HG03095 (cell line): Measurements from ENCODE around the gene IL5.
"Not testable (repeated sequence)": the region's sequence is repeated elsewhere in the genome, so short reads cannot be mapped to it uniquely, and the experiment has no call there.

Source experiments
- ATAC-seq: cut with Tn5 transposase; IDR thresholded peaks from one replicate; pipeline ENCODE4 v1.9.1; 2021; ENCODE audit warnings: moderate library complexity; ENCODE audit not compliant: unreplicated experiment

The IL5 gene

GRCh38 chr5:132530946-132531345 lies 12.4 kb downstream of the IL5 start:
- ATAC-seq: no peak

DNA sequence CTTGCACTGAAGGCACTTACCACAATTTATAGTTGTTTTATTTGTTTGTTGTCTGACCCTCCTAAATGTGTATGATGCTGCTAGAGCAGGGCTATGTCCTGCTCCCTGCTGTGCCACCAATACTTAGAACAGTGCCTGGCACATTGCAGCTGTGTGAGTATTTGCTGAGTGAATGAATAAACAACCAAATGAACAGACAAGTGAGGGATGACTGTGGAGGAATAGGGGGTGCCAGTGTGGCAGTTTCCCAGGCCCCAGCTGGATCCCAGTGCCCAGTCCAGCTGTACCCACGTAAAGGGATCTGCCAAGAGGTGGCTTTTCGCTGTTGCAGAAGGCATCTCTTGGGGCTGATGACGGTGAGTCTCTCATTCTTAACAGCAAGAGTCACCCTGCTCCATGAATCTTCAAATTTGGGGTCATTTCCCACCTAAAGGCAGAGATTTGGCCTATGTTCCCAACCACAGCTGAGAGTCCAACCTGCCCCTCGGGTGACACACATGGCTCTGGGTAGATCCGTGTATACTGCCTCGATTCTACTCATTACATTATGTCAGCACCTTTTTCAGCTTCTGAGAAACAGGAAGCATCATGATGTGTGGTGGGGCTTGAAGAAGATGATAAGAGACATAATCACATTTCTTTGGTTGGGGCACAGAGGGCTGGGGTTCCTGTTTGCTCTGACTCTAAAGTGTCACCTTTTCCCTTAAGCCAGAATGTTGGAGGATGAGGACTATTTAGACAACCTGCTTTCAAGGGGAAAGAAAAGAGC lies 14.3 kb downstream of the IL5 start:
- ATAC-seq: no peak

- ATAC-seq: no peak
Measured at GRCh38 chr5:132528021-132528420, 15.3 kb downstream of the IL5 start.

DNA sequence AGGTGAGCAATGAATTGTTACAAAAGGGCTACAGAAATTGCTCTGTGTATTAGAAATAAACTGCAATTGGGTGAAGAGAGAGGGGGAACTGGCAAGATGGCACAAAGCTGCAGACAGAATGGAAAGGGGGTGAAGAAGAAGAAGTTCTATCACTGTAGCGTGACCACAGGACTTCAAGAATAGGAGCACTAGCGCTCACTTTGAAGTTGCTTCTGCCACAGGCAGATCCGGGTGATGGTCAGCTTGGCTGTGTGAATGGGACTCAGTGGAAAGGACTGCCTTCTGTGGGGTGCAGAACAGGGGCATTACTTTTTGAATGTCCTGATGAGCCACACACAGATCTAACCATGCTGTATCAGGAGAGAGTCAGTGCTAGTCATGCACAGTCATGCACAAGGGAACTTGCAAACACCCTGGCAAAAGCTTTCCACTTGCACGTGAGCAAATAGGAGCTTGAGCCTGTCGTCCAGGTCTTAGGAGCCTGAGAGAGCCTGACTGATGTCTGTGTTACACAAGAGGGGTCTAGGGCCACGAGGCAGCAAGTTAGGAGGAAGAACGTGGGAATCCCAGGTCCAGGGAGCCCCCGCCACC lies 16.3 kb downstream of the IL5 start:
- peak; percentile 8 for ATAC-seq

- ATAC-seq: peak; percentile 48
Measured at GRCh38 chr5:132526290-132526973, 16.9 kb downstream of the IL5 start.

- peak; percentile 66 for ATAC-seq
Measured at GRCh38 chr5:132525299-132525724, 18.0 kb downstream of the IL5 start.

- not testable (repeated sequence) for ATAC-seq
Measured at GRCh38 chr5:132524877-132525276, 18.4 kb downstream of the IL5 start.

DNA sequence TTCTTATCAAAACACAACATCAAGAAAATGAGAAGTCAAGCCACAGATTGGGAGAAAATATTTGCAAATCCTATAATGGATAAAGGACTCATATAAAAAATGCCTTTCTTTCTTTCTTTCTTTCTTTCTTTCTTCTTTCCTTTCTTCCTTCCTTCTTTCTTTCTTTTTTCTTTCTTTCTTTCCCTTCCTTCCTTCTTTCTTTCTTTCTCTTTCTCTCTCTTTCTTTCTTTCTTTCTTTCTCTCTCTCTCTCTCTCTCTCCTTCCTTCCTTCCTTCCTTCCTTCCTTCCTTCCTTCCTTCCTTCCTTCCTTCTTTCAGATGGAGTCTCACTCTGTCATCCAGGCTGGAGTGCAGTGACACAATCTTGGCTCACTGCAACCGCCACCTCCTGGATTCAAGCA lies 21.3 kb downstream of the IL5 start:
- ATAC-seq: not testable (repeated sequence)

GRCh38 chr5:132513618-132514336 lies 29.5 kb downstream of the IL5 start:
- ATAC-seq: not testable (repeated sequence)

DNA sequence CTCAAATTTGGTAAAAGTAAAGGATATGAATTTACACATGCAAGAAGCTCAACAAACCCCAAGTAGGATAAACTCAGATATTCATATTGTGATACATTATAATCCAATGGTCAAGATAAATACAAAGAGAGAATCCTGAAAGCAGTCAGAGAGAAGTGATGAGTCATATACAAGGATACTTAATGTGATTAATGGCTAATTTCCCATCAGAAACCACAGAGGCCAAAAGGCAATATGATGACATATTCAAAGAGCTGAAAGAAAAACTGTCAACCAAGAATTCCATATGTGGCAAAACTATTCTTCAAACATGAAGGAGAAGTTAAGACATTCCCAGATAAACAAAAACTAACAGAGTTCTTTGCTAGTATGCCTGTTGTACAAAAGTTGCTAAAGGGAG lies 33.2 kb downstream of the IL5 start:
- no peak for ATAC-seq

- peak; percentile 60 for ATAC-seq
Measured at GRCh38 chr5:132506094-132506692, 37.1 kb downstream of the IL5 start.

DNA sequence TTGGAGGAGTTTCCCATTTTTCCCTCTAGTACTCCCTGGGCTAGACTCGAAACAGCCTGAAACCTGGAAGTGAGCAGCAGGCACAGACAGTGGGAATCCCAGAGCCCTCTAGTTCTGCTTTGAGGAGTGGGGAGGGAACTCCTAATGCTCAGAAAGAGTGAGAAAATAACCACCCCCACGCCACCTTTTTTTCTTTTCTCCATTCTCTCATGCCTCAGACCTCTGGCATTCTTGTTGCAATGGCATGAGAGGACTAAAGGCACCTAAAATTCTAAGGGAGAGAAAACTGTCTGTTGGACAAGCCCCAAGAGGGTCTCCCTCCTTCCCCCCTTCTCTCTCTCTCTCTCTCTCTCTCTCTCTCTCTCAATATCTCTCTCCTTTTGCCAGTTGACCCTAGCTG lies 37.7 kb downstream of the IL5 start:
- no peak for ATAC-seq

DNA sequence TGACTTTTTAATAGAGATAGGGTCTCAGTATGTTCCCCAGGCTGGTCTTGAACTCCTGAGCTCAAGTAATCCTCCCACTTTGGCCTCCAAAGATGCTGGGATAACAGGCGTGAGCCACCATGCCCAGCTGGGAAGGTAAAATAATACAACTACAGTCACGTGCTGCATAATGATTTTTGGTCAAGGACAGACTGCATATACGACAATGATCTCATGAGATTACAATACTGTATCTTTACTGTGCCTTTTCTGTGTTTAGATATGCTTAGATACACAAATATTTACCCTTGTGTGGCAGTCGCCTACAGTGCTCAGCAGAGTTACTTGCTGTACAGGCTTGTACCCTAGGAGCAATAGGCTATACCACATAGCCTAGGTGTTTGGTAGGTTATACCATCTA lies 38.6 kb downstream of the IL5 start:
- ATAC-seq: no peak

DNA sequence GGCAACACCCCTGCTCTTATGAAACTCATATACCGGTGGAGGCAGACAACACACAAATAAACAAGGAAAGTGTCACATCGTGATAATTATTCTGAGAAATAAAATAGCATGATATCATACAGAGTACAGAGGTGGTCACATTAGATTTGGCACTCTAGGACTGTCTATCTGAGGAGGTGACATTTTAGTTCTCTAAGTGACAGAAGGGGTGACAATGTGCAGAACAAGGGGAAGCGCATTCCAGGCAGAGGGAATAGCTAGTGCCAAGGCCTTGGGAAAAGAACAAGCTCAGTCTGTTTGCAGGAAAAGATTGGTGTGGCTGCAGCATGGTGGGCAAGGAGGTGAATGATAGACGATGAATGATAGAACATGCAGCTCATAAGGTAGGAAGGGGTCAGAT lies 40.1 kb downstream of the IL5 start:
- no peak for ATAC-seq

- no peak for ATAC-seq
Measured at GRCh38 chr5:132501961-132502931, 41.1 kb downstream of the IL5 start.

DNA sequence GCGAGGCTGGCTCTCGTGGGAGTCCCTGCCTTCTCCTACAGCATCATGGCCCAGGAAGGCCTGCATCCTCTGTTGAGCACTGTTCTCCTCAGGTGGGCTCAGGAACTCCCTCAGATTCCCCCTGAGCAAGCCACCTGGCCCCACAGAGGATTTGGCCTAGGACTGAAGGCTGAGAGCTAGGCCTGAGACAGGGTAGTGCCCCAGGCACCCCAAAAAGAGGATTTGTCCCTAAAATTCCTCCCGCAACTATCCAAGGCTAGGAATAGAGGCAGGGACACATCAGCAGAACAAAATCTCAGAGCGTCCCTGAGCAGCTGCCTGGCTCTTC lies 41.7 kb downstream of the IL5 start:
- no peak for ATAC-seq

DNA sequence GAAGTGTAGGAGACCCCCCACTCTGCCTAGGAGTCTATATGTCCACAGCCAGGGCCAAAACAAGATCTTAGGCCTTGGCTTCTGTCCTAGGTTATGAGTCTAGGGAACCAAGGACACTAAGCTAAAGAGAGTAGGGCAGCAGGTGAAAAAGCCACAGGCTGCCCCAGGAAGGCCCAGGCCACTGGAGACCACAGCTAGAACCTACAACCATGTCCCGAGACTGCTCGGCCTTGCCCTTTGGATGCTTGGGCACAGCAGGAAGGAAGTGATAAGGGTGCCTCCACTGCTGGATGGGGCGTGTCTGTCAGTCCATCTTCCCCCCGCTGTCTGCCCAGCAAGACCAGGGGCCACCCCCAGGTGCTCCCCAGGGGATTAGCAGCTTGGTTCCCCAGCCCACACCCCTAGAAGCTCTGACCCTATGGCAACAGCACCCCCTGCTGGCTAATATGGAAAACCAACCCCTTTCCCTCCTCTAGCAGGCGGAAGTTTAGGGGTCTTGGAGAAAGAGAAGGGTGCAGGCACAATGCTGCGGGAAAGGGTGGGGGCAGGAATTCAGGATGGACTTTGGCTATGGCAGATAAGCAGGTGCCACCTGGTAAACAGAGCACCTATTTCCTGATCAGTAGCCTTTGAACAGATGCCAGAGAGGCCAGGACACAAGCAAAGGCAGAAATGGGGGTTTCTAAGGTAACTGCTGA lies 42.2 kb downstream of the IL5 start:
- no peak for ATAC-seq

DNA sequence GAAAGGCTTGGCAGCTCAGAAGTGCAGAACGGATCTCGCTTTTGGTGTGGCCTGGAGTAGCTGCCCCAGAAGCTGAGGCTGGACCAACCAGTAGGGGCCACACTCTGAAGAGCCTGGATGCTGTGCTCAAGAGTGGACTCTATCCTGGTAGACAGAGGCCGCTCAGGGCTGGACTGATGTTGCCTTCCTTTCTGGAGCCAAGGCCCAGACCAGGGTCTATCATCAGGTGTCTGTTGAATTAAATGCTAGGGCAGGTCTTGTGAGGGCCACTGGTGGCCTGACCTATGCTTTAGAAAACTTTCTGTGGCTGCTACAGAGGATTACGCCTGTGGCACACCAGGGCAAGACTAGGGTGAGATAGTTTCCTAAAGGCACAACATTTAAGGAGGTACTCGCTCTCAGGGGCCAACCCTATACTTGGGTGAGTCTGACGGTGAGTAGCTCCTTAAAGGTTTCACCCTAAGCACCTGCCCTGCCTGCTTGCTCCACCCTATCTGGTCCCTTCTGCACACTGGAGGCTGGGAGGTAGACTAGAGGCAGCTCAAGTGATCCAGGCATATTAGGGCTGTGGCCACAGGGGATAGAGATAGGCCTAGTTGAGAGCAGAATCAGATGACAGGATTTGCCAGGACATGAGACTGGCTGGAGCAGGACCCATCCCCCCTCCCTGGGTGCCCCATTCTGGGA lies 42.9 kb downstream of the IL5 start:
- no peak for ATAC-seq
